ENCODE results near the gene C3orf20.

The C3orf20 gene

GRCh38 chr3:14779069-14779685 lies 104.2 kb downstream of the C3orf20 start:
- DNase-seq = no peak

GRCh38 chr3:14780927-14781507 lies 106.1 kb downstream of the C3orf20 start:
- DNase-seq = peak; percentile 30

- no peak for DNase-seq
Measured at GRCh38 chr3:14783480-14784086, 108.6 kb downstream of the C3orf20 start.

GRCh38 chr3:14784087-14784681 lies 109.2 kb downstream of the C3orf20 start:
- peak; percentile 22 for DNase-seq

- DNase-seq = no peak
Measured at GRCh38 chr3:14785207-14786155, 110.5 kb downstream of the C3orf20 start.

- no peak for DNase-seq
Measured at GRCh38 chr3:14786369-14786768, 111.4 kb downstream of the C3orf20 start.

- DNase-seq = no peak
Measured at GRCh38 chr3:14787630-14788029, 112.7 kb downstream of the C3orf20 start.

- DNase-seq = no peak
Measured at GRCh38 chr3:14788644-14789043, 113.7 kb downstream of the C3orf20 start.

- DNase-seq = no peak
Measured at GRCh38 chr3:14789221-14789620, 114.3 kb downstream of the C3orf20 start.

GRCh38 chr3:14789640-14790285 lies 114.8 kb downstream of the C3orf20 start:
- DNase-seq = no peak

- DNase-seq = peak; percentile 24
Measured at GRCh38 chr3:14791343-14791945, 116.5 kb downstream of the C3orf20 start.

GRCh38 chr3:14792691-14793121 lies 117.8 kb downstream of the C3orf20 start:
- DNase-seq = no peak

- DNase-seq = no peak
Measured at GRCh38 chr3:14793126-14793857, 118.4 kb downstream of the C3orf20 start.

GRCh38 chr3:14793858-14794234 lies 118.9 kb downstream of the C3orf20 start:
- no peak for DNase-seq

GRCh38 chr3:14794435-14794834 lies 119.5 kb downstream of the C3orf20 start:
- DNase-seq = no peak

GRCh38 chr3:14795996-14796395 lies 121.1 kb downstream of the C3orf20 start:
- DNase-seq = no peak

- DNase-seq = no peak
Measured at GRCh38 chr3:14796403-14797077, 121.6 kb downstream of the C3orf20 start.

GRCh38 chr3:14797731-14798130 lies 122.8 kb downstream of the C3orf20 start:
- DNase-seq = no peak

- no peak for DNase-seq
Measured at GRCh38 chr3:14798231-14798630, 123.3 kb downstream of the C3orf20 start.

- DNase-seq = no peak
Measured at GRCh38 chr3:14799146-14799545, 124.2 kb downstream of the C3orf20 start.

- DNase-seq = no peak
Measured at GRCh38 chr3:14801031-14801430, 126.1 kb downstream of the C3orf20 start.
